ENCODE data around the gene DST. TPM values are rescaled to one million over a fixed set of nuclear protein-coding genes. Genes with fewer than 3 reads are reported as not detected.

Gene DST
- total RNA-seq, 1 experiment from 2014 or later: 144 TPM

GRCh38 chr6:56488281-56488680 lies 154.4 kb downstream of the DST start:
- intact Hi-C loops (cut with micrococcal nuclease): no loop called here
- Histone ChIP-seq H3K4me1 (ENCODE audit: control insufficient read depth in 1 of 2, insufficient read depth in 2 of 2, low read length in 2 of 2) (no peaks in the 10 kb centered on the region), H3K27me3 (ENCODE audit: insufficient read depth, low read length) (no peaks in the 10 kb centered on the region), H3K36me3 (ENCODE audit: control insufficient read depth in 1 of 2, insufficient read depth in 2 of 2, low read length in 2 of 2) (peaks cover 14 to 29% of the 10 kb centered on the region in 2 experiments), H3K4me2 (ENCODE audit: low read length) (no peak overlapping the region), H3K4me3 (replicated peaks in 1 of 2; ENCODE audit: low read depth in 1 of 2, low read length in 2 of 2) (no peak overlapping the region), H3K27ac (ENCODE audit: low read depth, low read length) (no peak overlapping the region), H3K9me2 (ENCODE audit: insufficient read depth) (no peaks in the 10 kb centered on the region), H4K20me1 (ENCODE audit: insufficient read depth) (no peaks in the 10 kb centered on the region), H3K9me3 (ENCODE audit: control insufficient read depth in 1 of 2, insufficient read depth in 1 of 2, low read depth in 1 of 2, low read length in 2 of 2) (no peaks in the 10 kb centered on the region), H2AFZ (ENCODE audit: low read depth, low read length, poor library complexity, severe bottlenecking) (no peak overlapping the region), H3K9ac (ENCODE audit: low read length) (no peak overlapping the region), H3K79me2 (ENCODE audit: insufficient read depth, low read length) (no peaks in the 10 kb centered on the region)
- ATAC-seq: no peak
- BruUV-seq (replicated peaks): no TSS peak
- ChIA-PET CTCF (no interaction called here), RAD21 (ENCODE audit: low non-redundant PET in 1 of 2, low total read pairs in 2 of 2, uncharacterized antibody in 2 of 2, unreplicated experiment in 2 of 2) (no interaction called here), POLR2A (no interaction called here)
- no peak for TF ChIP-seq SIN3A (IDR thresholded peaks at IDR 0.05; ENCODE audit: low read depth)
- no peak for TF ChIP-seq ZNF274 (IDR thresholded peaks at IDR 0.05; ENCODE audit: low read depth, low read length)
- no peak for TF ChIP-seq TCF7L2 (IDR thresholded peaks at IDR 0.05; ENCODE audit: borderline replicate concordance, extremely low read depth, insufficient read depth, insufficient read length)
- no peak for TF ChIP-seq REST (IDR thresholded peaks at IDR 0.05; ENCODE audit: low read depth)
- no peak for TF ChIP-seq POLR2AphosphoS5 (IDR thresholded peaks at IDR 0.05; ENCODE audit: low read depth, low read length)
- TF ChIP-seq SRF (IDR thresholded peaks at IDR 0.05; ENCODE audit: low read depth): no peak
- TF ChIP-seq ELF1 (IDR thresholded peaks at IDR 0.05; ENCODE audit: borderline replicate concordance, low read depth): no peak
- TF ChIP-seq CEBPB (IDR thresholded peaks at IDR 0.05; ENCODE audit: low read depth): no peak
- no peak for TF ChIP-seq YY1 (IDR thresholded peaks at IDR 0.05; ENCODE audit: extremely low read depth, insufficient replicate concordance, low read depth, low read length)
- TF ChIP-seq CBX3 (IDR thresholded peaks at IDR 0.05; ENCODE audit: low read depth): no peak
- TF ChIP-seq, protein P1, sequence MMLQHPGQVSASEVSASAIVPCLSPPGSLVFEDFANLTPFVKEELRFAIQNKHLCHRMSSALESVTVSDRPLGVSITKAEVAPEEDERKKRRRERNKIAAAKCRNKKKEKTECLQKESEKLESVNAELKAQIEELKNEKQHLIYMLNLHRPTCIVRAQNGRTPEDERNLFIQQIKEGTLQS (IDR thresholded peaks at IDR 0.05): no peak
- no peak for TF ChIP-seq ZFX (IDR thresholded peaks at IDR 0.05)
- TF ChIP-seq EGR1 (IDR thresholded peaks at IDR 0.05; ENCODE audit: low read depth): no peak
- no peak for TF ChIP-seq EZH2 (IDR thresholded peaks at IDR 0.05)
- no peak for TF ChIP-seq SP1 (IDR thresholded peaks at IDR 0.05; ENCODE audit: low read depth)
- TF ChIP-seq, protein P2, sequence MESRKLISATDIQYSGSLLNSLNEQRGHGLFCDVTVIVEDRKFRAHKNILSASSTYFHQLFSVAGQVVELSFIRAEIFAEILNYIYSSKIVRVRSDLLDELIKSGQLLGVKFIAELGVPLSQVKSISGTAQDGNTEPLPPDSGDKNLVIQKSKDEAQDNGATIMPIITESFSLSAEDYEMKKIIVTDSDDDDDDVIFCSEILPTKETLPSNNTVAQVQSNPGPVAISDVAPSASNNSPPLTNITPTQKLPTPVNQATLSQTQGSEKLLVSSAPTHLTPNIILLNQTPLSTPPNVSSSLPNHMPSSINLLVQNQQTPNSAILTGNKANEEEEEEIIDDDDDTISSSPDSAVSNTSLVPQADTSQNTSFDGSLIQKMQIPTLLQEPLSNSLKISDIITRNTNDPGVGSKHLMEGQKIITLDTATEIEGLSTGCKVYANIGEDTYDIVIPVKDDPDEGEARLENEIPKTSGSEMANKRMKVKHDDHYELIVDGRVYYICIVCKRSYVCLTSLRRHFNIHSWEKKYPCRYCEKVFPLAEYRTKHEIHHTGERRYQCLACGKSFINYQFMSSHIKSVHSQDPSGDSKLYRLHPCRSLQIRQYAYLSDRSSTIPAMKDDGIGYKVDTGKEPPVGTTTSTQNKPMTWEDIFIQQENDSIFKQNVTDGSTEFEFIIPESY (IDR thresholded peaks at IDR 0.05; ENCODE audit: extremely low read depth, insufficient replicate concordance, low read length): no peak
- no peak for TF ChIP-seq CTCF (IDR thresholded peaks at IDR 0.05 in 2 of 3, conservative IDR thresholded peaks at IDR 0.05 in 1 of 3; ENCODE audit: borderline replicate concordance in 1 of 3, insufficient read depth in 1 of 3, low read depth in 2 of 3, low read length in 2 of 3)
- no peak for TF ChIP-seq RAD21 (IDR thresholded peaks at IDR 0.05; ENCODE audit: low read depth)
- DNase-seq (ENCODE audit: low read depth, low spot score): no peak
